Measurements from ENCODE around the gene EXPH5. TPM values are rescaled to one million over a fixed set of nuclear protein-coding genes. Genes with fewer than 3 reads are reported as not detected.

The EXPH5 gene
- total and polyA plus RNA-seq, 2 donors (not counting 3 experiments of a cell fraction or from before 2014, with no cell fraction given): 0.03 to 0.09 TPM

DNA sequence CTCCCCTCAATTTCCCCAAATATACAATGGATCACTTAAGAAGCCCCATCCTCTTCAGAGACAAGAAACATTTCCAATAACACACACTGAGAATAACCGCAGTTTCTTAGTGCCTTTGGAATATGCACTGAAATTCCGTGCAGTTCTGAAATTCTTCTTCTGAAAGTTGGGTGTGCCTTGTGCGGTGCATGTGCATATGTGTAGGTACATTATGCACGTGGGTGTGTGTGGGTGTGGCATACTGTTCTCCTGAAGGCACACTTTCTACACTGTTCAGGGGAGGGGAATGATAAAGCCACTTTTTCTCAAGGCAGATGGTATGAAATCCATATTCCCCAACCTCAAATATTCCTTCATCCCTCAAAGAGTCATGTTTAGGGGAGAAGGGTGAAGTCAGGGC lies 1.7 kb downstream of the EXPH5 start:
- no peak for DNase-seq (ENCODE audit: low read depth, low spot score)
- Histone ChIP-seq H3K9ac (replicated peaks; ENCODE audit: extremely low read depth, insufficient read depth, low read length) (no peak overlapping the region), H3K27me3 (ENCODE audit: control insufficient read depth in 2 of 2, insufficient read depth in 2 of 2, low read length in 2 of 2) (peaks cover 24 to 35% of the 10 kb centered on the region in 2 experiments), H4K20me1 (replicated peaks; ENCODE audit: control insufficient read depth, extremely low read depth, insufficient read depth, low read length) (no peaks in the 10 kb centered on the region), H3K9me1 (replicated peaks; ENCODE audit: control insufficient read depth, extremely low read depth, insufficient read depth, low read length) (no peaks in the 10 kb centered on the region), H3K4me2 (ENCODE audit: insufficient read depth, low read length) (no peak overlapping the region), H3K9me3 (replicated peaks; ENCODE audit: control insufficient read depth, insufficient read depth, low read length) (no peaks in the 10 kb centered on the region), H3K79me2 (ENCODE audit: control insufficient read depth, insufficient read depth, low read length) (no peaks in the 10 kb centered on the region), H3K4me1 (ENCODE audit: control insufficient read depth, extremely low read depth, insufficient read depth, low read length) (peaks cover 3% of the 10 kb centered on the region), H3K4me3 (replicated peaks in 1 of 3; ENCODE audit: insufficient read depth in 1 of 3, low read depth in 1 of 3, low read length in 3 of 3) (no peak overlapping the region), H3K27ac (ENCODE audit: insufficient read depth, low read depth, low read length) (no peak overlapping the region), H2AFZ (ENCODE audit: low read depth, low read length) (no peak overlapping the region), H3K36me3 (ENCODE audit: control insufficient read depth in 2 of 2, extremely low read depth in 1 of 2, insufficient read depth in 2 of 2, low read length in 2 of 2) (no peaks in the 10 kb centered on the region)
- ChIA-PET CTCF (no interaction called here), POLR2A (no interaction called here)
- no peak for FAIRE-seq
- TF ChIP-seq MYC (IDR thresholded peaks at IDR 0.05; ENCODE audit: low read depth, low read length) (no peak), POLR2A (IDR thresholded peaks at IDR 0.05; ENCODE audit: low read depth, low read length) (no peak), EZH2 (IDR thresholded peaks at IDR 0.05; ENCODE audit: borderline replicate concordance, low read depth, low read length, severe bottlenecking) (peak; percentile 11), JUN (IDR thresholded peaks at IDR 0.05; ENCODE audit: borderline replicate concordance, insufficient read depth, insufficient read length, low read depth) (no peak)
- TF ChIP-seq, protein P1, sequence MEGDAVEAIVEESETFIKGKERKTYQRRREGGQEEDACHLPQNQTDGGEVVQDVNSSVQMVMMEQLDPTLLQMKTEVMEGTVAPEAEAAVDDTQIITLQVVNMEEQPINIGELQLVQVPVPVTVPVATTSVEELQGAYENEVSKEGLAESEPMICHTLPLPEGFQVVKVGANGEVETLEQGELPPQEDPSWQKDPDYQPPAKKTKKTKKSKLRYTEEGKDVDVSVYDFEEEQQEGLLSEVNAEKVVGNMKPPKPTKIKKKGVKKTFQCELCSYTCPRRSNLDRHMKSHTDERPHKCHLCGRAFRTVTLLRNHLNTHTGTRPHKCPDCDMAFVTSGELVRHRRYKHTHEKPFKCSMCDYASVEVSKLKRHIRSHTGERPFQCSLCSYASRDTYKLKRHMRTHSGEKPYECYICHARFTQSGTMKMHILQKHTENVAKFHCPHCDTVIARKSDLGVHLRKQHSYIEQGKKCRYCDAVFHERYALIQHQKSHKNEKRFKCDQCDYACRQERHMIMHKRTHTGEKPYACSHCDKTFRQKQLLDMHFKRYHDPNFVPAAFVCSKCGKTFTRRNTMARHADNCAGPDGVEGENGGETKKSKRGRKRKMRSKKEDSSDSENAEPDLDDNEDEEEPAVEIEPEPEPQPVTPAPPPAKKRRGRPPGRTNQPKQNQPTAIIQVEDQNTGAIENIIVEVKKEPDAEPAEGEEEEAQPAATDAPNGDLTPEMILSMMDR (IDR thresholded peaks at IDR 0.05; ENCODE audit: extremely low read depth in 1 of 2, insufficient read depth in 1 of 2, low read depth in 1 of 2, low read length in 2 of 2): no peak
- intact Hi-C loops (cut with micrococcal nuclease): loop anchor here (2.0 to 5.0 kb wide), 3 partner anchors 93 to 370 kb away; partner anchors contain the start of genes ATM, C11orf65, NPAT and POGLUT3
- dilution Hi-C loops (cut with MboI; ENCODE audit: extremely low pct_ligation_motif_present, low sequenced_read_pairs): no loop called here
- BruUV-seq (replicated peaks): no TSS peak

DNA sequence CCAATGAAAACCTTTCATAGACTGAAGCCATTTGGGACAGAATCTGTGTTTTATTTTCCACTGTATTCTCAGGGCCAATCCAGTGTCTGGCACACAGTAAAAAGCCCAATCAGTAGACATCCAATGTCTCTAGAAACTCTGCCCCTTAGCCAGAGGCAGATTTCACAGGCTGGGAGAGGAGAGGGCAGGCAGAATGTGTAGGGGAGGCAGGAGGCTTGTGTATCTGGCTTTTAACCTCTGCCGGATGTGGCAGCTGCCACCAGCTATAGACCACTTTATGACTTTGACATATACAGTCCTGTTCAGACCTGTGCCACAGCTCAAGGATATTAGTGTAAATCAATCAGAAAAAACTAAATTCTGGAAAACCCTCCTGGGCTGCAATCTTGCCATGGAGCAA lies 4.4 kb downstream of the EXPH5 start:
- no peak for DNase-seq (ENCODE audit: low read depth, low spot score)
- intact Hi-C loops (cut with micrococcal nuclease) (no loop called here), dilution Hi-C loops (cut with MboI; ENCODE audit: extremely low pct_ligation_motif_present, low sequenced_read_pairs) (no loop called here)
- Histone ChIP-seq H3K27me3 (ENCODE audit: control insufficient read depth in 2 of 2, insufficient read depth in 2 of 2, low read length in 2 of 2) (peaks cover 14 to 17% of the 10 kb centered on the region in 2 experiments), H2AFZ (ENCODE audit: low read depth, low read length) (peak overlapping the region; percentile 7), H4K20me1 (replicated peaks; ENCODE audit: control insufficient read depth, extremely low read depth, insufficient read depth, low read length) (no peaks in the 10 kb centered on the region), H3K9ac (replicated peaks; ENCODE audit: extremely low read depth, insufficient read depth, low read length) (no peak overlapping the region), H3K27ac (ENCODE audit: insufficient read depth, low read depth, low read length) (no peak overlapping the region), H3K4me2 (ENCODE audit: insufficient read depth, low read length) (no peak overlapping the region), H3K4me1 (ENCODE audit: control insufficient read depth, extremely low read depth, insufficient read depth, low read length) (peaks cover 3% of the 10 kb centered on the region), H3K9me1 (replicated peaks; ENCODE audit: control insufficient read depth, extremely low read depth, insufficient read depth, low read length) (no peaks in the 10 kb centered on the region), H3K9me3 (replicated peaks; ENCODE audit: control insufficient read depth, insufficient read depth, low read length) (no peaks in the 10 kb centered on the region), H3K4me3 (replicated peaks in 1 of 3; ENCODE audit: insufficient read depth in 1 of 3, low read depth in 1 of 3, low read length in 3 of 3) (no peak overlapping the region), H3K79me2 (ENCODE audit: control insufficient read depth, insufficient read depth, low read length) (no peaks in the 10 kb centered on the region), H3K36me3 (ENCODE audit: control insufficient read depth in 2 of 2, extremely low read depth in 1 of 2, insufficient read depth in 2 of 2, low read length in 2 of 2) (no peaks in the 10 kb centered on the region)
- ChIA-PET POLR2A (no interaction called here), CTCF (interaction anchor here (1.5 to 1.6 kb wide), 2 partner anchors 19 to 60 kb away, joined by 4 to 5 read pairs; no protein-coding TSS in a partner anchor)
- BruUV-seq (replicated peaks): no TSS peak
- FAIRE-seq: peak; percentile 53
- TF ChIP-seq JUN (IDR thresholded peaks at IDR 0.05; ENCODE audit: borderline replicate concordance, insufficient read depth, insufficient read length, low read depth) (no peak), EZH2 (IDR thresholded peaks at IDR 0.05; ENCODE audit: borderline replicate concordance, low read depth, low read length, severe bottlenecking) (no peak), GATA2 (IDR thresholded peaks at IDR 0.05; ENCODE audit: insufficient read depth, insufficient read length, low read depth, low read length) (no peak), POLR2A (IDR thresholded peaks at IDR 0.05; ENCODE audit: low read depth, low read length) (no peak), MYC (IDR thresholded peaks at IDR 0.05; ENCODE audit: low read depth, low read length) (no peak), FOS (IDR thresholded peaks at IDR 0.05; ENCODE audit: borderline replicate concordance, insufficient read depth, low read length) (no peak), POLR2AphosphoS5 (IDR thresholded peaks at IDR 0.05; ENCODE audit: insufficient read depth, low read depth, low read length) (no peak)
- TF ChIP-seq, protein P2, sequence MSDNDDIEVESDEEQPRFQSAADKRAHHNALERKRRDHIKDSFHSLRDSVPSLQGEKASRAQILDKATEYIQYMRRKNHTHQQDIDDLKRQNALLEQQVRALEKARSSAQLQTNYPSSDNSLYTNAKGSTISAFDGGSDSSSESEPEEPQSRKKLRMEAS (IDR thresholded peaks at IDR 0.05; ENCODE audit: insufficient read depth, insufficient read length): no peak
- TF ChIP-seq, protein P1 (IDR thresholded peaks at IDR 0.05; ENCODE audit: extremely low read depth in 1 of 2, insufficient read depth in 1 of 2, low read depth in 1 of 2, low read length in 2 of 2): no peak
